HL-60 (cell line): Measurements from ENCODE around the gene ADD2.

ENCODE experiments used
- CTCF ChIP-seq: IDR thresholded peaks from one replicate; pipeline ENCODE4 v1.5.1; 2011; ENCODE audit warnings: low read length, control low read depth, inconsistent platforms; ENCODE audit not compliant: insufficient read depth
- GABPA ChIP-seq: IDR thresholded peaks from 2 replicates; pipeline ENCODE4 v1.6.1; 2012; ENCODE audit warnings: low read depth
- SPI1 ChIP-seq: IDR thresholded peaks from 2 replicates; pipeline ENCODE4 v1.6.1; 2012; ENCODE audit warnings: low read depth, mild to moderate bottlenecking, borderline replicate concordance
- TF ChIP-seq, protein P1 (sequence below): IDR thresholded peaks from 2 replicates; pipeline ENCODE4 v1.6.1; 2012; ENCODE audit warnings: low read depth; ENCODE audit not compliant: insufficient replicate concordance

DNA sequence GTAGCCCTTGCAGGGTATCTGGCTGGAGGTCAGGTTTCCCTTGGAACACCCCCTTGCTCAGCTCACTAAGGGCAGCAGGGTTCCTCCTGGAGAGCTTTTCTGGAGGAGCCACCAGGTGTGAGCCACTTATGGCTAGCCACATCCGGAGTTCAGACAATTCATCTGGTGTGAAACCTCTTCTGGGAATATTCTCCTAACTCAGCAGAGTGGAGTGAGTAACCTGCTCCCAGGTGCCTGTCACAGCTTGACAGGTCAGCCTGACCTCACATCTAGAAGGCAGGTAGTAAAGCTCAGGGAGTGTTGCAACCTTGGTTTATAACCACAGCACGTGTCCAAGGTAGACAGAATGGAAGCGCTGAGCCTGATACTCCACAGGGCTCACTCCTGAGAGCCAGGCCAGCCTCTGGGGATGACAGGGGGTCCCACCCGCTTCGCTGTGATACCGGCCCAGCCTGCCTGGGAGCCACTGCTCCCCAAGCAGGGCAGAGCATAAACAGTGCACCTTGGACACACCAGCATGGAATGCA is 151.8 kb downstream of the ADD2 start:
- TF ChIP-seq CTCF (no peak), GABPA (no peak), SPI1 (no peak)
- TF ChIP-seq, protein P1, sequence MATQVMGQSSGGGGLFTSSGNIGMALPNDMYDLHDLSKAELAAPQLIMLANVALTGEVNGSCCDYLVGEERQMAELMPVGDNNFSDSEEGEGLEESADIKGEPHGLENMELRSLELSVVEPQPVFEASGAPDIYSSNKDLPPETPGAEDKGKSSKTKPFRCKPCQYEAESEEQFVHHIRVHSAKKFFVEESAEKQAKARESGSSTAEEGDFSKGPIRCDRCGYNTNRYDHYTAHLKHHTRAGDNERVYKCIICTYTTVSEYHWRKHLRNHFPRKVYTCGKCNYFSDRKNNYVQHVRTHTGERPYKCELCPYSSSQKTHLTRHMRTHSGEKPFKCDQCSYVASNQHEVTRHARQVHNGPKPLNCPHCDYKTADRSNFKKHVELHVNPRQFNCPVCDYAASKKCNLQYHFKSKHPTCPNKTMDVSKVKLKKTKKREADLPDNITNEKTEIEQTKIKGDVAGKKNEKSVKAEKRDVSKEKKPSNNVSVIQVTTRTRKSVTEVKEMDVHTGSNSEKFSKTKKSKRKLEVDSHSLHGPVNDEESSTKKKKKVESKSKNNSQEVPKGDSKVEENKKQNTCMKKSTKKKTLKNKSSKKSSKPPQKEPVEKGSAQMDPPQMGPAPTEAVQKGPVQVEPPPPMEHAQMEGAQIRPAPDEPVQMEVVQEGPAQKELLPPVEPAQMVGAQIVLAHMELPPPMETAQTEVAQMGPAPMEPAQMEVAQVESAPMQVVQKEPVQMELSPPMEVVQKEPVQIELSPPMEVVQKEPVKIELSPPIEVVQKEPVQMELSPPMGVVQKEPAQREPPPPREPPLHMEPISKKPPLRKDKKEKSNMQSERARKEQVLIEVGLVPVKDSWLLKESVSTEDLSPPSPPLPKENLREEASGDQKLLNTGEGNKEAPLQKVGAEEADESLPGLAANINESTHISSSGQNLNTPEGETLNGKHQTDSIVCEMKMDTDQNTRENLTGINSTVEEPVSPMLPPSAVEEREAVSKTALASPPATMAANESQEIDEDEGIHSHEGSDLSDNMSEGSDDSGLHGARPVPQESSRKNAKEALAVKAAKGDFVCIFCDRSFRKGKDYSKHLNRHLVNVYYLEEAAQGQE = no peak
